Measurements from ENCODE around the gene DNA2. TPM values are rescaled to one million over a fixed set of nuclear protein-coding genes. Genes with fewer than 3 reads are reported as not detected.
A peak's percentile ranks its signal among the peaks of the same experiment; 100 is the strongest.
"Not testable (repeated sequence)": the region's sequence is repeated elsewhere in the genome, so short reads cannot be mapped to it uniquely, and the experiment has no call there.

DNA2 gene
- total RNA-seq, 1 experiment from 2014 or later: 20.9 TPM

DNA sequence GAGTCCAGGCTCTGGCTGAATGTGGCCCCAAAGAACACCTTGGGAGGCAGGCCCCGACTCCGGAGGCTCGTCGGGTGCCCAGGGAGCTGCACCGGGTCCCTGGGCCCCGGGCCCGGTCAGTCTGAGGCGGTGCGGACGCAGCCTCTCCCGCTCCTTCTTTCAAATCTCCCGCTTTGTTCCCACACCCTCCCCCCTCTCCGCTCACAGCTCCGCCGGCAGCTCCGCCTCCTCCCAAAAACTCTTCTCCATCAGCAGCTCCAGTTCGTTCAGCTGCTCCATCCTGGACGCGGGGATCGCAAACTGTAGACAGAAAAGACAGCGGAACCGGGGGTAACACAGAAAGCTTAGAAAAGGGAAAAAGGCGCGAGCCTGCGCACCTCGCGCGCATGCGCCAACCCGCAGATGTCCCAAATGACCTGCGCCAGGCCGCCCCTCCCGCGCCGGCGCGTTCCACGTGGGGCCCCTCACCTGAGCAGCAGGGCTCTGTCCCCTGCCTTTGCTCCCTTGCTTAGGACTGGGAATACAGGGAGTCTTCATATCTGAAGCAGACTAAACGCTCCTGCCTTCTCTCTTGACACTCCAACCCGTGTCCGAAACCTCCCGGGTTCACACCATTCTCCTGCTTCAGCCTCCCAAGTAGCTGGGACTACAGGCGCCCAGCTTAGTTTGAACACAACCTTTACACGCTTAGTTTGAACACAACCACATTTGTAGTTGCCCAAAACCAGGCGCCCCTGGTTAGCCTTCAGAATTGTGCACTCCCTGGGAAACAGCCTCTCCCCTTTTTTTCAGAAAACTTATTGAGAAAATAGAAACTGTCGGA is at the start of gene DNA2 (continued):
- TF ChIP-seq ZBTB33 (IDR thresholded peaks at IDR 0.05; ENCODE audit: extremely low read depth, insufficient replicate concordance, low read length): peak; percentile 3
- no peak for TF ChIP-seq CEBPB (IDR thresholded peaks at IDR 0.05; ENCODE audit: low read depth)

- H3K36me3 ChIP-seq (ENCODE audit: control insufficient read depth in 1 of 2, insufficient read depth in 2 of 2, low read length in 2 of 2); DNase-seq (ENCODE audit: low read depth, low spot score); H3K4me2 ChIP-seq (ENCODE audit: low read length); H3K4me3 ChIP-seq (replicated peaks in 1 of 2; ENCODE audit: low read depth in 1 of 2, low read length in 2 of 2); H3K9ac ChIP-seq (ENCODE audit: low read length); H2AFZ ChIP-seq (ENCODE audit: low read depth, low read length, poor library complexity, severe bottlenecking); H3K27me3 ChIP-seq (ENCODE audit: insufficient read depth, low read length); intact Hi-C loops (cut with micrococcal nuclease); H3K4me1 ChIP-seq (ENCODE audit: control insufficient read depth in 1 of 2, insufficient read depth in 2 of 2, low read length in 2 of 2); RAD21 ChIA-PET (ENCODE audit: low non-redundant PET in 1 of 2, low total read pairs in 2 of 2, uncharacterized antibody in 2 of 2, unreplicated experiment in 2 of 2); POLR2A ChIA-PET; H3K9me2 ChIP-seq (ENCODE audit: insufficient read depth); ATAC-seq; H4K20me1 ChIP-seq (ENCODE audit: insufficient read depth); CTCF ChIA-PET; H3K9me3 ChIP-seq (ENCODE audit: control insufficient read depth in 1 of 2, insufficient read depth in 1 of 2, low read depth in 1 of 2, low read length in 2 of 2); BruUV-seq (replicated peaks); H3K79me2 ChIP-seq (ENCODE audit: insufficient read depth, low read length); H3K27ac ChIP-seq (ENCODE audit: low read depth, low read length): not testable (repeated sequence)
Measured at GRCh38 chr10:68518609-68519008, 46.8 kb upstream of the DNA2 start.

- intact Hi-C loops (cut with micrococcal nuclease): no loop called here
- ChIA-PET POLR2A (no interaction called here), RAD21 (ENCODE audit: low non-redundant PET in 1 of 2, low total read pairs in 2 of 2, uncharacterized antibody in 2 of 2, unreplicated experiment in 2 of 2) (no interaction called here), CTCF (no interaction called here)
- Histone ChIP-seq H3K4me2 (ENCODE audit: low read length) (no peak overlapping the region), H3K79me2 (ENCODE audit: insufficient read depth, low read length) (no peaks in the 10 kb centered on the region), H3K36me3 (ENCODE audit: control insufficient read depth in 1 of 2, insufficient read depth in 2 of 2, low read length in 2 of 2) (no peaks in the 10 kb centered on the region), H3K4me3 (replicated peaks in 1 of 2; ENCODE audit: low read depth in 1 of 2, low read length in 2 of 2) (no peak overlapping the region), H3K27ac (ENCODE audit: low read depth, low read length) (no peak overlapping the region), H3K9me2 (ENCODE audit: insufficient read depth) (no peaks in the 10 kb centered on the region), H4K20me1 (ENCODE audit: insufficient read depth) (no peaks in the 10 kb centered on the region), H3K27me3 (ENCODE audit: insufficient read depth, low read length) (no peaks in the 10 kb centered on the region), H3K4me1 (ENCODE audit: control insufficient read depth in 1 of 2, insufficient read depth in 2 of 2, low read length in 2 of 2) (no peaks in the 10 kb centered on the region), H3K9me3 (ENCODE audit: control insufficient read depth in 1 of 2, insufficient read depth in 1 of 2, low read depth in 1 of 2, low read length in 2 of 2) (no peaks in the 10 kb centered on the region), H3K9ac (ENCODE audit: low read length) (no peak overlapping the region), H2AFZ (ENCODE audit: low read depth, low read length, poor library complexity, severe bottlenecking) (no peak overlapping the region)
- ATAC-seq: no peak
- DNase-seq (ENCODE audit: low read depth, low spot score): no peak
- TSS peak; percentile 23 for BruUV-seq (replicated peaks)
- TF ChIP-seq CEBPB (IDR thresholded peaks at IDR 0.05; ENCODE audit: low read depth) (no peak), ZFX (IDR thresholded peaks at IDR 0.05) (no peak), TCF7L2 (IDR thresholded peaks at IDR 0.05; ENCODE audit: borderline replicate concordance, extremely low read depth, insufficient read depth, insufficient read length) (no peak), POLR2A (IDR thresholded peaks at IDR 0.05; ENCODE audit: borderline replicate concordance, extremely low read depth, insufficient read depth, insufficient read length) (no peak), ATF3 (IDR thresholded peaks at IDR 0.05) (no peak), SRF (IDR thresholded peaks at IDR 0.05; ENCODE audit: low read depth) (no peak), SP1 (IDR thresholded peaks at IDR 0.05; ENCODE audit: low read depth) (no peak), RAD21 (IDR thresholded peaks at IDR 0.05; ENCODE audit: low read depth) (no peak)
- TF ChIP-seq, protein P1, sequence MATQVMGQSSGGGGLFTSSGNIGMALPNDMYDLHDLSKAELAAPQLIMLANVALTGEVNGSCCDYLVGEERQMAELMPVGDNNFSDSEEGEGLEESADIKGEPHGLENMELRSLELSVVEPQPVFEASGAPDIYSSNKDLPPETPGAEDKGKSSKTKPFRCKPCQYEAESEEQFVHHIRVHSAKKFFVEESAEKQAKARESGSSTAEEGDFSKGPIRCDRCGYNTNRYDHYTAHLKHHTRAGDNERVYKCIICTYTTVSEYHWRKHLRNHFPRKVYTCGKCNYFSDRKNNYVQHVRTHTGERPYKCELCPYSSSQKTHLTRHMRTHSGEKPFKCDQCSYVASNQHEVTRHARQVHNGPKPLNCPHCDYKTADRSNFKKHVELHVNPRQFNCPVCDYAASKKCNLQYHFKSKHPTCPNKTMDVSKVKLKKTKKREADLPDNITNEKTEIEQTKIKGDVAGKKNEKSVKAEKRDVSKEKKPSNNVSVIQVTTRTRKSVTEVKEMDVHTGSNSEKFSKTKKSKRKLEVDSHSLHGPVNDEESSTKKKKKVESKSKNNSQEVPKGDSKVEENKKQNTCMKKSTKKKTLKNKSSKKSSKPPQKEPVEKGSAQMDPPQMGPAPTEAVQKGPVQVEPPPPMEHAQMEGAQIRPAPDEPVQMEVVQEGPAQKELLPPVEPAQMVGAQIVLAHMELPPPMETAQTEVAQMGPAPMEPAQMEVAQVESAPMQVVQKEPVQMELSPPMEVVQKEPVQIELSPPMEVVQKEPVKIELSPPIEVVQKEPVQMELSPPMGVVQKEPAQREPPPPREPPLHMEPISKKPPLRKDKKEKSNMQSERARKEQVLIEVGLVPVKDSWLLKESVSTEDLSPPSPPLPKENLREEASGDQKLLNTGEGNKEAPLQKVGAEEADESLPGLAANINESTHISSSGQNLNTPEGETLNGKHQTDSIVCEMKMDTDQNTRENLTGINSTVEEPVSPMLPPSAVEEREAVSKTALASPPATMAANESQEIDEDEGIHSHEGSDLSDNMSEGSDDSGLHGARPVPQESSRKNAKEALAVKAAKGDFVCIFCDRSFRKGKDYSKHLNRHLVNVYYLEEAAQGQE (IDR thresholded peaks at IDR 0.05; ENCODE audit: low read depth): no peak
Measured at GRCh38 chr10:68517188-68517587, 45.4 kb upstream of the DNA2 start.

Measured in HCT116 (cell line).